B cell (primary cell): Measurements from ENCODE around the gene LMO1.

ENCODE experiments used
- CTCF ChIP-seq: fragments of 200-600 bp; IDR thresholded peaks from one replicate; pipeline ENCODE4 v1.8.0; 2022; ENCODE audit warnings: antibody characterized with exemption, mild to moderate bottlenecking
- EZH2 ChIP-seq: IDR thresholded peaks from 2 replicates; pipeline ENCODE4 v1.6.1; 2012; ENCODE audit warnings: borderline replicate concordance, low read depth, mild to moderate bottlenecking, moderate library complexity, low read length; ENCODE audit not compliant: insufficient read depth, poor library complexity, severe bottlenecking

- no peak for TF ChIP-seq CTCF
- TF ChIP-seq EZH2 = no peak
These were observed 31.7 kb downstream of the LMO1 start for GRCh38 chr11:8231979-8232378.
